NCI-H2171 treated with DMSO at 0.1 percent for 48 hours (cell line): ENCODE measurements around the gene FASTKD1.
"Not testable (repeated sequence)": the region's sequence is repeated elsewhere in the genome, so short reads cannot be mapped to it uniquely, and the experiment has no call there.

Experiments
- DNase-seq: peaks from one replicate; lab custom pipeline; 2025; lab: John Stamatoyannopoulos, UW

The FASTKD1 gene, protein sequence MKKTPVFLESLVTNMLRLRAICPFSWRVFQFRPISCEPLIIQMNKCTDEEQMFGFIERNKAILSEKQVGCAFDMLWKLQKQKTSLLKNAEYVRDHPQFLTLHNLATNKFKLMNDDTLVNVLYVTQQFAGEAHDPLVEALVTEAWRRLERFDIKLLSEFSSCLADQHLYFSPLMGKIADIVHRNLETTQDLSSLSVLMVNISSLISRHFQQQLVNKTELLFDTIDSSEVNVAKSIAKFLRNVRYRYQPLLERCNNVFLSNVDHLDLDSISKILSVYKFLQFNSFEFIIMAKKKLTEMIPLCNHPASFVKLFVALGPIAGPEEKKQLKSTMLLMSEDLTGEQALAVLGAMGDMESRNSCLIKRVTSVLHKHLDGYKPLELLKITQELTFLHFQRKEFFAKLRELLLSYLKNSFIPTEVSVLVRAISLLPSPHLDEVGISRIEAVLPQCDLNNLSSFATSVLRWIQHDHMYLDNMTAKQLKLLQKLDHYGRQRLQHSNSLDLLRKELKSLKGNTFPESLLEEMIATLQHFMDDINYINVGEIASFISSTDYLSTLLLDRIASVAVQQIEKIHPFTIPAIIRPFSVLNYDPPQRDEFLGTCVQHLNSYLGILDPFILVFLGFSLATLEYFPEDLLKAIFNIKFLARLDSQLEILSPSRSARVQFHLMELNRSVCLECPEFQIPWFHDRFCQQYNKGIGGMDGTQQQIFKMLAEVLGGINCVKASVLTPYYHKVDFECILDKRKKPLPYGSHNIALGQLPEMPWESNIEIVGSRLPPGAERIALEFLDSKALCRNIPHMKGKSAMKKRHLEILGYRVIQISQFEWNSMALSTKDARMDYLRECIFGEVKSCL

DNA sequence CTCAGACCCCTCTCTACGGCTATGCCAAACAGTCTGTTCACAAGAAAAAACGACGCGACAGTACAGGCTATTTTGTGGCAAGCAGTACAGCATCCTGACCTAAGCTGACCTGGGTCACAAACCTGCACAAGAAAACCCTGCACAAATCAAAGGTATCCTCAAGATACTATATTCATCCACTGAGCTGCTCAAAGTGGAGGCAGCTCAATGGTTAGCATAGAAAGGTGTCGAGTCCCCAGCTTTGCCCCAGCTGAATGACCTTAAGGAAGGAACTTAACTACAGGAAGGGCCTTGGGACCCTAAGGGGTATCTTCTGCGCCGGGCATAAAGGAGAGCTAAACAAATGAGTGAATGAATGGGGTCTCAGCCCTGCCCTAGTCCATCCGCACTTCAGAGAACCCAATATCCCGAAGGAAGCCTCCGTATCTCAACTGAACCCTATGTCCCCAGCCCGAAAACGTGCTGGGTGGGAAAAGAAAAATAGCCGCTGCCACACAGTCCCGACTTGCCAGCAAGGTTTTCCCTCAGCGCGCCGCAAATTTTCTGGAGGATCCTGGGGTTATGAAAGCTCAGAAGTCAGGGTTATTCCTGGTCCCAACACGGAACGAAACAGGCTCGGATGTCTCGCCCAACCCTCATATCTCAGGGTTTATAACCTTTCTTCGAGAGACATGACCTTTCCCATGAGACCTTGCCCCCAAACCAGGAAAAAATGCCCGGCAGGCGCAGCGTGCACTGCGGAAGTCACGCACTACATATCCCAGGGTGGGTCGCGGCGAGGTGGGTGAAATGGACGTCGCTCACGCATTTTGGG is at the start of gene FASTKD1:
Gene FASTKD1 (minus strand): TSS at position 706 of the 814 bp plus-strand sequence. CDS start 1,836 bp downstream, outside the sequence.
- DNase-seq, result peak; percentile 94

DNA sequence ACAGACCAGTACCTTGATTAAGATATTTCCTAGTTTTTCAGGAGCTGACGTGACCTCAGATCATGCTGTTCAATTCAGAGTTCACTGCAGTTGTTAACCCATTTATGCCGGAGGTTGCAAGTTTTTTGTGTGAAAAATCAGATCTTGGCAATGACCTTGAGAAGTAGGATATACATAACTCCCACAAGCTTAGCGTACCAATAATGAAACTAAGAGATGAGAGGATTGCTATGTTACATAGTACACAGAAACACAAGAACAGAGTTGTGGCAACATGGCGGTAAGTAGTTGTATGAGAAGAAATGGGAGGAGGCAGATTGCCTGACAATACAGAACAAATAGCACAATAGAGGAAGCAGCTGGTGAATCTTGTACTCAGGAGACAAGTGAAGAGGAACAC is 49.6 kb upstream of the FASTKD1 start:
- no peak for DNase-seq

DNA sequence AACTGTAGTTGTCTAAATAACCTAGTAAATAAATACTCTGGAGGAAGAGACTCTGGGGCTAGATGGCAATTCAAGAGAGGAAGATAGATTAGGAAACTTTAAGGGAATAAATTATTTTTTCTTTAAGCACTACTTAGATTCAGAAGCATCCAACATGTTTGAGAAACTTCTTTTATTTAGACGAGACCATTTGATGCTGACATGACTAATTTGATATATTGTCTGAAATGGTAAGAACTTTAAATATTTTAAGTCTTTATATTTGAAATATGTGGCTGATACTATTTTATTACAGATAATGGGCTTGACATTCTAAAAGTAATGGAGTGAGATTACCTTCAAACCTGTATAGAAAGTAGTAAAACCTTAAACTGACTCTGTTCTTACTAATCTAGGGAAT is 46.8 kb upstream of the FASTKD1 start:
- no peak for DNase-seq

DNA sequence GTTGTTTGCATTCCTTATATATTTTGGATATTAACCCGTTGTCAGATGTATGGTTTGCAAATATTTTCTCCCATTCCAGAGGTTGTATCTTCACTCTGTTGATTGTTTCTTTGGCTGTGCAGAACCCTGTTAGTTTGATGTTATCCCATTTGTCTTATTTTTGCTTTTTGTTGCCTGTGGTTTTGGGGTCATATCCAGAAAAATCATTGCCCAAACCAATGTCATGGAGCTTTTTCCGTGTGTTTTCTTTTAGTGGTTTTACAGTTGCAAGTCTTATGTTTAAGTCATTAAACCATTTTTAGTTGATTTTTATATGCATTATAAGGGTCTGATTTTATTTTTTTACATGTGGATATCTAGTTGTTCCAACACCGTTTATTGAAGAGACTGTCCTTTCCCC is 46.3 kb upstream of the FASTKD1 start:
- no peak for DNase-seq

DNA sequence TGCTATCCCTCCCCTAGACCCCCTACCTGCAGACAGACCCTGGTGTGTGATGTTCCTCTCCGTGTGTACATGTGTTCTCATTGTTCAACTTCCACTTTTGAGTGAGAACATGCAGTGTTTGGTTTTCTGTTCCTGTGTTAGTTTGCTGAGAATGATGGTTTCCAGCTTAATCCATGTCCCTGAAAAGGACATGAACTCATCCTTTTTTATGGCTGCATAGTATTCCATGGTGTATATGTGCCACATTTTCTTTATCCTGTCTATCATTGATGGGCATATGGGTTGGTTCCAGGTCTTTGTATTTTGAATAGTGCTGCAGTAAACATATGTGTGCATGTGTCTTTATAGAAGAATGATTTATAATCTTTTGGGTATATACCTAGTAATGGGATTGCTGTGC is 42.3 kb upstream of the FASTKD1 start:
- not testable (repeated sequence) for DNase-seq

DNA sequence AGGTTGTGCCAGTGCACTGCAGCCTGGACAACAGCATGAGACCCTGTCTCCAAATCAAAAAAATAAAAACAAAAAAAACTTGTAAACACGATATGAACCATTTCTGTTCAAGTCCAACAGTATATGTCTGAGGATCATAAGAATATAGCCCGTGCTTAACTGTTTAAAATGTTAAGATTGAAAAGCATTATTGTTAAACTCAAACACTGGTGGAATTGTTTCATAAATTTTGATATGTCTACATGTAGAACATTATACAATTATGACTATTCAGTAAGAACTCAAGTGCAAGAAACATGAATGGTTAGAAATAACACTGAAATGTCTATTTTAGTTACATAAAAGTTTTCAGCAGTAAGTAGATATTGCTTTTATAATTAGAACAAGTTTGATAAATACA is 40.2 kb upstream of the FASTKD1 start:
- no peak for DNase-seq

DNA sequence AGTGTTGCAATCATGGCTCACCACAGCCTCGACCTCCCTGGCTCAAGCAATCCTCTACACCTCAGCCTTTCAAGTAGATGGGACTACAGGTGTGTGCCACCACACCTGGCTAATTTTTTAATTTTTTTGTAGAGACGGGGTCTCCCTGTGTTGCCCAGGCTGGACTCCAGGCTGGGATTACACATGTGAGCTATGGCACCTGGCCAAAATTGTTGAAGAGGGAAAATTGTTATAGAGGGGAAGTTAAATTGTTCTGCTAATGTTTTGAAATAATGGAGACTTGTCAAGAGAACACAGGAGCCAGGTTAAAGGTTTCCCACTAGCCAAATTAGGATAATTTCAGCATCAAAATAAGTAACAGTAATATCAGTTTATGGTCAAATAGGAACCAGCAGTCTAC is 35.6 kb upstream of the FASTKD1 start:
- DNase-seq, result no peak

DNA sequence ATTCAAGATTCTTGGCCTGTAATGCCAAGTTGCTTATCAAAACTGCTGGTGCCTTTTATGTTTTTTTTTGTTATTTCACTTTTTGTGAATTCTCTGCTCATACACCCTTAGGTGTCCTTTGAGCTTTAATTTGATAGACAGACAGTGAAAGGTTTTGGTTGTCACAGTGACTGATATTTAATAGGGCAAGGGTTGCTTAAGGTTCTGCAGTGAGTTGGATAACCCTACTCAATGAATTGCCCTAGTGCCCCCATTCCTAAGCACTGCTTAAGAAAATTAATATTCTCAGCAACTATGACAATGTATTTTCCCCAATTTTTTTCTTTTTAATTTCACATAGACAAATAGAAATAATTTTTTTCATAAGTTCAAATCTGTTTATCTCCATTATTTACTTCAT is 25.9 kb upstream of the FASTKD1 start:
- DNase-seq, result no peak

DNA sequence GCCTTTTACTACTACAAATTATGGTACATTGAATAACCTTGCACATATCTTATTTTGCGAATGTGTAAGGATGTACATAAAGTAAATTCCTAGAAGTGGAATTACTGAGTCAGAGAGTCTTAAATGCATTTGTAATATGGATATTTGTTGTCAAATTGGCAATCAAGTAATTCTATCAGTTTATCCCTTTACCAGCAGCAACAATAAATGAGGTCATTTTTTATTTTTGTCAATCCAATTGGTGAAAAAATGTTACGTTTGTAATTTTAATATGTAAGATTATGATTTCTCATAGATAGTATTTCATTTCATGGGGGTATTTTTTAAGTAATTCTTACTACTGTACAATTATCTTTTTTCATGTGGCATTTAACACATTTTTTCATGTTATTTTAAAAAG is 25.3 kb upstream of the FASTKD1 start:
- no peak for DNase-seq

DNA sequence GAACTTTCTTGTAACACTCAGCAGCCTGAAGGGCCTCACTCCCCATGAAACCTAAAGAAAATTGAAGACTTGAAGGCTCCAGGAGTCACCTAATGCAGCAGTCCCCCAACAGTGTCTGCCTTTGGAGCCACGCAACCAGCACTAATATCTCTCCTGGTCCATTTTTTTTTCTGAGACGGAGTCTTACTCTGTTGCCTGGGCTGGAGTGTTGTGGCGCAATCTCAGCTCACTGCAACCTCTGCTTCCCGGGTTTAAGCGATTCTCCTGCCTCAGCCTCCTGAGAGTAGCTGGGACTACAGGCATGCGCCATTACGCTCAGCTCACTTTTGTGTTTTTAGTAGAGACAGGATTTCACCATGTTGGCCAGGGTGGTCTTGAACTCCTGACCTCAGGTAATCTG is 22.9 kb upstream of the FASTKD1 start:
- not testable (repeated sequence) for DNase-seq

DNA sequence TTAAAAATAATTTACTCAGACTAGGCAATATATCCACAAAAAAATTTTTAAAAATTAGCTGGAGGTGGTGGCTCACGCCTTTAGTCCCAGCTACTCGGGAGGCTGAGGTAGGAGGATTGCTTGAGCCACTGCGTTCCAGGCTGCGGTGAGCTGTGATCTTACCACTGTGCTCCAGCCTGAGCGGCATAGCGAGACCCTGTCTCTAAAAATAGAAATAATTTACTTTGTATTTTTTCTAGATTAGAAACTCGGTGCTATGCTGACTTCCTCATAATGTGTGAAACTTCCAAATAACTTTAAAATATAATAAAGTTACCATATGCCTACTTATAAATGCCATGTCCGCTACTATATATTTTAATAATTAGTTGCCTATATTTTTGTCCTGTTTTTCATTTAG is 17.1 kb upstream of the FASTKD1 start:
- DNase-seq, result no peak

DNA sequence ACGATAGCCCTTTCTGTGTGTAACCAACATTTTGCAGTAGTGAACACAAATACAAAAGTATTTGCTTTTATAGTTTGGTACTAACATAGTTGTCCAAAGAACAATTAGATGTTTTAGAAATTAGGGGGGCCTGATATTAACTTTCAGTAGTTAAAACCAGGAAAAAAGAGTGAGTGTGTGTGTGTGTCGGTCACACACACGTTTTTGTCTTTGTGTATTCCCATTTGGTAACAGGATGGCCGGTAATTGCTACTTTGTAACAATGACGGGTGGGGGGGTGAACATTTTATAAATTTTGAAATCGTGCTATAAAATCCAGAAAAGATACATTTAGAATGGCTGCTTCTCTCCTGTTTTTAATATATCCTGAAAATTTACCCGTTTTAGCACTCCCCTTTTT is 12.0 kb upstream of the FASTKD1 start:
- no peak for DNase-seq

DNA sequence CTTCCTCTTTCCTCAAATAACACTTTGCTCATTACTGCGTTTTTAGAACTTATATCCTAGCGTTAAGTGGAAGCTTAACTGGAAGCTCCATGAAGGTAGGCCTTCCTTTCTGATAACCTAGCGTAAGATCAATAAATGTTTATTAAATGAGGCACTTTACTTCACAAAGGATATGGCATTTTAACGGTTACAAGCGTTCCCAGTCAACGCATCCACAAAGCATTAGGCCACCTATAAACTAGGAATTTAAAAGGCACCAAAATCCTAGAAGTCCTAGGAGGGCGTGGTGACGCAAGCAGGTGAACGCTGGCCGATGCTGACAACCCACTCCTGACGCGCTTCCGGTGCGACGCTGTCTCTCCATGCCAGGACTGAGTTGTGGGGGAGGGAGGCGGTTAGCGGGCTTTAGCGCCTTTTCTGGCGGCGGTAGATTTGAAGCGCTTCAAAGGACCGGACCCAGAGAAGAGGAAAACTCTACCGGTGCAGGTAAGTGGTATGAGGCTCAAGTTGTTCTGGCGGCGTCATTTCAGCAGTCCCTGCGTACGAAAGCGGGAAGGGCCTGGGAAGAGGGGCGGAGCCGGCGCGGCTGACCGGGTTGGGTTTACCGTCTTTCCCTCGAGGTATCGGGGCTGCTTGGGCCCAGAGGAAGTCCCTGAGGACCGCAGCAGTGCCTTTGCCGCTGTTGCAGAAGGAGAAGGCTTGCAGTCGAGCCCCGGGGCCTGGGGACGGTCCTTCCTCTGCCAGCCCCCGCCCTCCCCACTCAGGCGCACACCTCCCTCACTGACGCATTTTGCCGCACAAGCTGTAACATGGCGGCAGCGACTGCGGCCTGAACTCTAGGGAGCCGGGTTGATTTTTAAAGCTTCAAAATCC is 10.6 kb upstream of the FASTKD1 start, which contains the start of gene PPIG:
Gene PPIG (plus strand): TSS at position 347 of the 873 bp plus-strand sequence. CDS start 19,691 bp downstream, outside the sequence.
- DNase-seq, result peak; percentile 93

DNA sequence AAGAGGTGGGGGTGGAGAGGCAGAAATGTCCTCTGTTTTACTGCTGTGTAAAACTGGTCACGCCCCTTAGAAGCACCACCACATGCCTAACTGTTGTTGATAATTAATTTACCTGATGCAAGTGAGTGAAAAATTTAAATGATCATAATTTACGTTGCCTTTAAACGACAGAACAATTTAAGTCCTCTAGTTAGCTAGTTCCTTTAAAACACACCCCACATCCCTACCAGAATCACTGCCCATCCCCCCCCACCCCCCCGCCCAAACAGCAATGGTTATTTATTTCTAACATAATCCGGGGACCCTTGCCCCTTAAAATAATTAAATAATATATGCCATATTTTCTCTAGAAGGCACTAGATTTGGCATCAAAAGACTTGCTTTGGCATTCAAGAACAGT is 9.9 kb upstream of the FASTKD1 start:
- DNase-seq, result no peak

DNA sequence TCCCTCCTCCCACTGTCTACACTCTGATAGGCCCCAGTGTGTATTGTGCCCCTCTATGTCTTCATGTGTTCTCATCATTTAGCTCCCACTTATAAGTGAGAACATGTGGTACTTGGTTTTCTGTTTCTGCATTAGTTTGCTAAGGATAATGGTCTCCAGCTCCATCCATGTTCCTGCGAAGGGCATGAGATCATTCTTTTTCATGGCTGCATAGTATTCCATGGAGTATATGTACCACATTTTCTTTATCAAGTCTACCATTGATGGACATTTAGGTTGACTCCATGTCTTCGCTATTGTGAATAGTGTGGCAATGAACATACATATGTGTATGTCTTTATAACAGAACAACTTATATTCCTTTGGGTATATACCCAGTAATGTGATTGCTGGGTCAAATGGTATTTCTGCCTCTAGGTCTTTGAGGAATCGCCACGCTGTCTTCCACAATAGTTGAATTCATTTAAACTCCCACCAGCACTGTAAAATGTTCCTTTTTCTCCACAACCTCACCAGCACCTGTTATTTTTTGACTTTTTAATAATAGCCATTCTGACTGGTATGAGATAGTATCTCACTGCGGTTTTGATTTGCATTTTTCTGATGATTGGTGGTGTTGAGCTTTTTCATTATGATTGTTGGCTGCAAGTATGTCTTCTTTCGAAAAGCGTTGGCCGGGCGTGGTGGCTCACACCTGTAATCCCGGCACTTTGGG is 9.0 kb upstream of the FASTKD1 start:
- not testable (repeated sequence) for DNase-seq

DNA sequence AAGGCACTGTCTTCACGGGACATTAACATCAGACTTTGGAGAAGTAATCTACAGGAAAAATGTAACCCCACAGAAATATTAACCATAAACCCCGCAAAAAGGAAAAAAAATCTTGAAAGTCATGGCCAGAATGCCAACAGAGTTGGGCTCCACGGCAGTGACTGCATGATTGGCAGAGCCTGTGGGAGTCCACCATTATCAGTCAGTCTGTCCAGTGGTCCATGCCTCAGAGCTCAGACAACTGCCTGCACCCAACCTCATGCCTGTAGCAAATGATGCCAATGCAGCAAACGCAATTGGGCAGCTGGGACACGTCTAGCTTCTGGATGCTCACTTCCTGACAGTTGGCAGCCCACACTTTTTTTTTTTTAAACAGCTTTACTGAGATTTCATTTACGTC is 5.4 kb upstream of the FASTKD1 start:
- no peak for DNase-seq

DNA sequence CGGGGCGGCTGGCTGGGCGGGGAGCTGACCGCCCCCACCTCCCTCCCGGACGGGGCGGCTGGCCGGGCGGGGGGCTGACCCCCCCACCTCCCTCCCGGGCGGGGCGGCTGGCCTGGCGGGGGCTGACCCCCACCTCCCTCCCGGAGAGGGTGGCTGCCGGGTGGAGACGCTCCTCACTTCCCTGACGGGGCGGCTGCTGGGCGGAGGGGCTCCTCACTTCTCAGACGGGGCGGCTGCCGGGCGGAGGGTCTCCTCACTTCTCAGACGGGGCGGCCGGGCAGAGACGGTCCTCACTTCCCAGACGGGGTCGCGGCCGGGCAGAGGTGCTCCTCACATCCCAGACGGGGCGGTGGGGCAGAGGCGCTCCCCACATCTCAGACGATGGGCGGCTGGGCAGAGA is 1.6 kb upstream of the FASTKD1 start:
- DNase-seq, result not testable (repeated sequence)

DNA sequence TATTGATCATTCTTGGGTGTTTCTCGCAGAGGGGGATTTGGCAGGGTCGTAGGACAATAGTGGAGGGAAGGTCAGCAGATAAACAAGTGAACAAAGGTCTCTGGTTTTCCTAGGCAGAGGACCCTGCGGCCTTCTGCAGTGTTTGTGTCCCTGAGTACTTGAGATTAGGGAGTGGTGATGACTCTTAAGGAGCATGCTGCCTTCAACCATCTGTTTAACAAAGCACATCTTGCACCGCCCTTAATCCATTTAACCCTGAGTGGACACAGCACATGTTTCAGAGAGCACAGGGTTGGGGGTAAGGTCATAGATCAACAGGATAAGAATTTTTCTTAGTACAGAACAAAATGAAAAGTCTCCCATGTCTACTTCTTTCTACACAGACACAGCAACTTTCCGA is 874 bp upstream of the FASTKD1 start:
- DNase-seq, result not testable (repeated sequence)

DNA sequence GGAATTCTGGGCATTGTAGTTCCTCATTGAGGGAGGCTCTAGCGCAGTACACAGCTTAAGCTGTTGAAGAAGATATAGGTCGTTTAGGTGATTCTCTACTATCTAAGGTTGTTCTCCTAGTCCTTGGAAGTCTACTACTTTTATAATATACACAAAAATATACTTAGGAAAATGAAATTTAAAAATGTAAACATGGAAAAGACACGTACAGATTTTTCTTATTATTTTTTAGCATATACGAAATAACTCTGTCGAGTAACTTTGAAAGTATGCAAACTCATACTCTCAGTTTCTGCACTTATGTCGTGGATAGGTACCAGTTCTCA is 272 bp upstream of the FASTKD1 start:
- no peak for DNase-seq

DNA sequence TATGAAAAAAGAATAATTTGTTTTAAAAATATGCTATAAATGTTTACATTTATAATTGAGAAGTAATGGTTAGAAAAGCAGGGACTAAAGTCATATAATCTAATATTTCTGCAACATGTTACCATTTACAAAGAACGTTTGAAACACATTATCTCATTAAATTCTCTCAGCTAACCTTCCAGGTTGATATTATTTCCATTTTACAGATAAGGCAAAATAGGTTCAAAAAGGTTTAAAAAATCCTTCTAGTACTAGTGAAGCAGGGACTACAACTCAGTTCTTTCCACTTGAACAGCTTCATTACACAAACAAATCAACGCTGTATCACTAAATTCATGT is 875 bp downstream of the FASTKD1 start:
- DNase-seq, result no peak

DNA sequence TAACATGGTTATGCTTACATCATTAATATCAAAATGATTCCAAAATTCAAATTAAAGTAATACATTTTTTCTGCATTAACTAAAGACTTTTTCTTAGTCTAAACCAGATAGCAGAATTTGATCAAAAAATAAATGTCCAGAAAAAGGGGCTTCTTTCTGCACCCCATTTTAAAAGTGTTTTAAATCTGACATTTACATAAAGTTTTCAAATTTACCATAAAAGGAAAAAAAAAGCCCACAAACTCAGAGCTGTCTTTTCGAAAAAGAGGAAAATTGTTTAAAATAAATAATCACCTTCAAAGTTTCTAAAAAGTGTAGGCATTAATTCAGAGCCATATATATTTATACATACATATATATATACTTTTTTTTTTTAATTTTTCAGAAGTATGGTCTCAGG is 1.5 kb downstream of the FASTKD1 start:
- DNase-seq, result no peak
